ENCODE measurements around the gene NR1I2.

The NR1I2 gene

DNA sequence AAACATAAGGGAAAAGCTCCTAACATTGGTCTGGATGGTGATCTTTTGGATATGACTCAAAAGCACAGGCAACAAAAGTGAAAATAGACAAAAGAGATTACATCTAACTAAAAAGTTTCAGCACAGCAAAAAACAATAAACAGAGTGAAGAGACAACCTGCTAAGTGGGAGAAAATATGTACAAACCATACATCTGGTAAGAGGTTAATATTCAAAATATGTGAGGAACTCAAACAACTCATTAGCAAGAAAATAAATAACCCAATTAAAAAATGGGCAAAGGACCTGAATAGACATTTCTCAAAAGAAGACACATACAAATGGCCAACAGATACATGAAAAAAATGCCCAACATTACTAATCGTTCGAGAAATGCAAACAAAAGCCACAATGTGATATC lies 19.0 kb upstream of the NR1I2 start:
- no peaks in the 10 kb centered on the region for H3K27me3 ChIP-seq (replicated peaks)

DNA sequence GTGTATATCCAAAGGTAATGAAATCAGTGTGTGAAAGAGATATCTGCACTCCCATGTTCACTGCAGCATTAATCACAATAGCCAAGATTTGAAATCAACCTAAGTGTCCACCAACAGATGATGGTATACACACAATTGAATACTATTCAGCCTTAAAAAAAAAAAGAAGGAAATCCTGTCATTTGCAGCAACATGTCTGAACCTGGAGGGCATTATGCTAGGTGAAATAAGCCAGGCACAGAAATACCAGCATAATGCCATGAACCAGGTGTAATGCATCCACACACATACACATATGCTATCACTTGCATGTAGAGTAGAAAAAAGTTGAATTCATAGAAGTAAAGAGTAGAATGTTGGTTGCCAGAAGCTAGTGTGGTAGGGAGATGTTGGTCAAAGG lies 18.4 kb upstream of the NR1I2 start:
- Histone ChIP-seq H3K4me3 (ENCODE audit: low read depth, low read length) (no peak overlapping the region), H3K27me3 (replicated peaks) (no peaks in the 10 kb centered on the region), H3K27ac (no peak overlapping the region), H3K36me3 (replicated peaks) (no peaks in the 10 kb centered on the region)
- in situ Hi-C loops (cut with HindIII; ENCODE audit: low pct_ligation_motif_present, low sequenced_read_pairs), result no loop called here
- TF ChIP-seq, protein P1, sequence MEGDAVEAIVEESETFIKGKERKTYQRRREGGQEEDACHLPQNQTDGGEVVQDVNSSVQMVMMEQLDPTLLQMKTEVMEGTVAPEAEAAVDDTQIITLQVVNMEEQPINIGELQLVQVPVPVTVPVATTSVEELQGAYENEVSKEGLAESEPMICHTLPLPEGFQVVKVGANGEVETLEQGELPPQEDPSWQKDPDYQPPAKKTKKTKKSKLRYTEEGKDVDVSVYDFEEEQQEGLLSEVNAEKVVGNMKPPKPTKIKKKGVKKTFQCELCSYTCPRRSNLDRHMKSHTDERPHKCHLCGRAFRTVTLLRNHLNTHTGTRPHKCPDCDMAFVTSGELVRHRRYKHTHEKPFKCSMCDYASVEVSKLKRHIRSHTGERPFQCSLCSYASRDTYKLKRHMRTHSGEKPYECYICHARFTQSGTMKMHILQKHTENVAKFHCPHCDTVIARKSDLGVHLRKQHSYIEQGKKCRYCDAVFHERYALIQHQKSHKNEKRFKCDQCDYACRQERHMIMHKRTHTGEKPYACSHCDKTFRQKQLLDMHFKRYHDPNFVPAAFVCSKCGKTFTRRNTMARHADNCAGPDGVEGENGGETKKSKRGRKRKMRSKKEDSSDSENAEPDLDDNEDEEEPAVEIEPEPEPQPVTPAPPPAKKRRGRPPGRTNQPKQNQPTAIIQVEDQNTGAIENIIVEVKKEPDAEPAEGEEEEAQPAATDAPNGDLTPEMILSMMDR (IDR thresholded peaks at IDR 0.05; ENCODE audit: low read depth, low read length, missing control alignments), result no peak
- DNase-seq, result no peak

More for the DNA sequence above, 19.0 kb upstream of the NR1I2 start:
- Histone ChIP-seq H3K4me3 (ENCODE audit: low read depth, low read length) (no peak overlapping the region), H3K27ac (no peak overlapping the region), H3K36me3 (replicated peaks) (no peaks in the 10 kb centered on the region)
- TF ChIP-seq, protein P1 (IDR thresholded peaks at IDR 0.05; ENCODE audit: low read depth, low read length, missing control alignments), result no peak
- in situ Hi-C loops (cut with HindIII; ENCODE audit: low pct_ligation_motif_present, low sequenced_read_pairs), result no loop called here
- no peak for DNase-seq

DNA sequence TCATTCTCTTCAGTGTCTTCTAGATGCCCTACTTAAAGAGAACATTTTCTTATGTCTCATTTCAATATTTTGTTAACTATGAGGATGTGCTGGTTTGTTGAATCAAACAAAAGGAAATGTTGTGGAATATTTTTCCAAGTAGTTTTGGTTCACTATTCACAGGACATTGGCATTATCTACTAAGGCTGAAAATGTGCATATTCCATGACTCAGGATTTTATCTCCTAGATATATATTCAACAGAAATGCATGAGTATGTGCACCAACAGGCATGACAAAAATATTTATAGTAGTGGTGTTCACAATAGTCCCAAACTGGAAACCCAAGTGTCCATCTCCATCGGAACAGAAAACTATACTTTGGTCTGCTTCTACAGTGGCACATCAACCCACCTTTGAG lies 16.7 kb upstream of the NR1I2 start:
- TF ChIP-seq, protein P1 (IDR thresholded peaks at IDR 0.05; ENCODE audit: low read depth, low read length, missing control alignments), result no peak
- H3K27ac ChIP-seq, result no peak overlapping the region
- peak; percentile 11 for DNase-seq
- H3K4me3 ChIP-seq (ENCODE audit: low read depth, low read length), result no peak overlapping the region
- no peaks in the 10 kb centered on the region for H3K27me3 ChIP-seq (replicated peaks)
- no peaks in the 10 kb centered on the region for H3K36me3 ChIP-seq (replicated peaks)
- in situ Hi-C loops (cut with HindIII; ENCODE audit: low pct_ligation_motif_present, low sequenced_read_pairs), result no loop called here

DNA sequence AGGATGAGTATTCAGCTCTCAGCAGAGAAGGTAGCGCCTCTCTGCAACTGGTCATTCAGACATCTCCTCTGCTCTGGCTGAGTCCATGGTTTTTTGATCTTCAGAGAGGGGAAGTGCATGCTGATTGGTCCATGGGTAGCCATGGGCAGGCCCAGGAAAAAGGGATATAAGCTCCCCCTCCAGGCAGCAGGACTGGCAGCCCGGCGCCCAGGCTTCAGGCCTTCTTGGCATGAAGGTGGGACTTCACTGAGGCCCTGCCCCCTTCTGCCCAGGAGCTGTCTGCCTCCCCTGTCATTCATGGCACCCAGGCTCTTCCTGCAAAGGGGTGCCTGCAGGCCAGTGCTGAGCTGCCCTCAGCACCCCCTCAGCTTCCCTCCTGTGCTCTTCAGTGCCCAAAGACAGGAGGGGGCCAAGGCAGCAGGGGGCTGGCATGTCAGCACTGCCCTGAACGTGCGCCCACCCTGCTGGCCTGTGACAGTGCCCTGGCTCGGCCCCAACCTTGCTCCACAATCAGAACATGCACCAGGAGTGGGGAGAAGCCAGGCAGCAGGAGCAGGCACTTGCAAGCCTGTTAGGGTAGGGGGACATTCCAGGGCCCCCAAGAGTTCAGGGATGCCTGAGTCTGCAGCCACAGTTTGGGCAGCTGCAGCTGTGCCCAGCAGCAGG lies 13.8 kb upstream of the NR1I2 start:
- Histone ChIP-seq H3K27ac (no peak overlapping the region), H3K36me3 (replicated peaks) (no peaks in the 10 kb centered on the region), H3K4me3 (ENCODE audit: low read depth, low read length) (no peak overlapping the region), H3K27me3 (replicated peaks) (no peaks in the 10 kb centered on the region)
- TF ChIP-seq, protein P1 (IDR thresholded peaks at IDR 0.05; ENCODE audit: low read depth, low read length, missing control alignments), result no peak
- no peak for DNase-seq
- in situ Hi-C loops (cut with HindIII; ENCODE audit: low pct_ligation_motif_present, low sequenced_read_pairs), result no loop called here

DNA sequence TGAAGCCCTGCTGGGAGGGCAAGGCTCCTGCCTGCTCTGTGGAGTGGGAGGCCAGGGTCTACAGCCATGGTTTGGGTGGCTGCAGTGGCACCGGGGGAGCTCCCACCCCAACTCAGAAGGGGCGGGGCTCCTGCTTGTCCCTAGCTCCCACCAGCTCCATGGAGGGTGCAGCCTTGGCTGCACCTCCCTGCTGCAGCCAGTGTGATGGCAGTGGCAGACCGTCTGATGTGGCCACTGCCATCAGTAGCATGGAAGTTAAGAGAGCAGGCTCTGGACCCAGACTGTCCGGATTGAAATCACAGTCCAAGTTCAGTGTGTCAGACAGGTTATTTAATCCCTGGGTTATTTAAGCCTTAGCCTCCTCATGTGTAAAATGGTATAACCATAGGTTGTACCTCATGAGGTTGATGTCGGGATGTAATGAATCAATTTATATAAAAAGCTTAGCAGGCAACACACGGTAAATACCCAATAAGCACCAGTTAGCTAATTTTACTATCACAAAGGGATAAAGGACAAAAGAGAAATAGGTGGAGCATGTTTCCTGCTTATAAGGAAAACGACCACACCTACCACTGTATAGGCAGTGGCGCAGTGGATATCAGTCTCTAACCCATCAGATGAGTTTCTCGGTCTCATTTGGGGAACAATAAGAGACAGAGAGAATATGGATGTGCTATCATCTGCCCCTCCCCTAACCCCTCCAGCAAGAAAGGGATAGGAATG lies 13.1 kb upstream of the NR1I2 start:
- Histone ChIP-seq H3K27ac (peak overlapping the region; percentile 92), H3K4me3 (ENCODE audit: low read depth, low read length) (no peak overlapping the region), H3K27me3 (replicated peaks) (no peaks in the 10 kb centered on the region), H3K36me3 (replicated peaks) (no peaks in the 10 kb centered on the region)
- no peak for DNase-seq
- in situ Hi-C loops (cut with HindIII; ENCODE audit: low pct_ligation_motif_present, low sequenced_read_pairs), result no loop called here
- TF ChIP-seq, protein P1 (IDR thresholded peaks at IDR 0.05; ENCODE audit: low read depth, low read length, missing control alignments), result no peak

Measured in brain microvascular endothelial cell (primary cell).